Adrenal gland (tissue), 12 donors: ENCODE measurements around the gene TMEM98. TPM values are rescaled to one million over a fixed set of nuclear protein-coding genes. Genes with fewer than 3 reads are reported as not detected.
"Not testable (repeated sequence)": the region's sequence is repeated elsewhere in the genome, so short reads cannot be mapped to it uniquely, and the experiment has no call there.

Experiments
- DNase-seq, 7 donors: peaks; one replicate each; pipeline ENCODE4 v3.0.0-alpha.2; 2019 to 2020
- H3K27ac ChIP-seq, 5 donors: fragments of 200-600 bp; sonication (generic) in 4 of 5; 1 replicate in 3 of 5; 2 replicates in 2 of 5; pipeline versions ENCODE4 v1.5.1 to v1.8.0; 2016 to 2020; ENCODE audit warnings: mild to moderate bottlenecking in 1 of 5
- H3K27me3 ChIP-seq: fragments of 200-600 bp; 2 replicates; pipeline ENCODE4 v1.8.0; 2021
- H3K36me3 ChIP-seq, 2 donors: fragments of 200-600 bp; replicated peaks in 1 of 2; 1 replicate in 1 of 2; 2 replicates in 1 of 2; pipeline versions ENCODE4 v1.5.1 to v1.8.0; 2018 to 2022
- H3K4me1 ChIP-seq, 2 donors: fragments of 200-600 bp; replicated peaks in 1 of 2; 1 replicate in 1 of 2; 2 replicates in 1 of 2; pipeline versions ENCODE4 v1.5.1 to v1.8.0; 2018 to 2021
- H3K4me3 ChIP-seq, 4 donors: fragments of 200-600 bp; sonication (generic) in 3 of 4; one replicate each; pipeline ENCODE4 v1.5.1; 2016 to 2018
- H3K9me3 ChIP-seq, 3 donors: fragments of 200-600 bp; sonication (generic) in 1 of 3; replicated peaks in 1 of 3; 1 replicate in 2 of 3; 2 replicates in 1 of 3; pipeline versions ENCODE4 v1.5.1 to v1.8.0; 2016 to 2021
- POLR2A ChIP-seq, 2 donors: fragments of 450-650 bp; IDR thresholded peaks; one replicate each; pipeline ENCODE4 v1.6.1; 2017; ENCODE audit warnings: antibody characterized with exemption in 2 of 2, mild to moderate bottlenecking in 2 of 2, moderate library complexity in 1 of 2
- WGBS, 4 donors: extraction: QIAGEN DNeasy Blood & Tissue Kit in 2 of 4; methylation state at CpG; one replicate each; pipeline versions ENCODE4 v1.1.5 to v1.1.7; 2013 to 2017; 5-methylcytosine and 5-hydroxymethylcytosine counted together
- intact Hi-C, 2 donors: fragments of 100-400 bp; cut with DNase I; formaldehyde crosslinking; loops; one replicate each; pipeline versions ENCODE4 v1.14.1 to v1.15.0; 2022 to 2023
- polyA plus RNA-seq, 3 donors: library from polyadenylated mRNA; stranded (reverse); fragments of 200-250 nt in 2 of 3; fragments of 350-450 nt in 1 of 3; fragmentation: Illumina TruSeq in 1 of 3; extraction: RNeasy Lipid Tissue Mini Kit (QIAGEN cat#74804) in 1 of 3; gene quantifications; one replicate each; pipeline ENCODE4 v1.2.3, GENCODE V29; 2013 to 2014
- total RNA-seq, 9 donors: library from RNA; depleted of rRNA in 4 of 9; stranded (reverse); fragments of >200 nt in 4 of 9; fragments of 120-200 nt in 1 of 9; fragmentation: NEBNext Ultra II Directional in 1 of 9; extraction: Animal tissue kit (Norgen Biotek cat#: 25700) in 1 of 9; gene quantifications; one replicate each; pipeline versions ENCODE4 v1.1.0 to v1.2.4, GENCODE V29; 2013 to 2023
- TF ChIP-seq, protein P1 (sequence below), 6 experiments: fragments of 450-650 bp in 4 of 6; fragments of 200-600 bp in 2 of 6; sonication (generic) in 1 of 6; IDR thresholded peaks; 1 replicate in 5 of 6; 2 replicates in 1 of 6; pipeline versions ENCODE4 v1.5.1 to v1.8.0; 2016 to 2021; ENCODE audit warnings: antibody characterized with exemption in 6 of 6, mild to moderate bottlenecking in 2 of 6, moderate library complexity in 1 of 6
- donor health status: healthy with polysubstance abuse.
- donor health status: Bipolar disorder and iron deficiency.
- donor health status: DM: yes; HTN: yes; CAD: no.
- donor health status: DM: no; HTN: no; CAD: no.
- donor health status: DM: no; HTN: no; CAD: no.
- donor health status: DM: yes; HTN: yes; CAD: no.

TMEM98 gene
- total and polyA plus RNA-seq, 12 donors, result 19.5 to 167 (median 77.3) TPM

- TF ChIP-seq POLR2A (IDR thresholded peaks at IDR 0.05), result no peak
- TF ChIP-seq, protein P1, sequence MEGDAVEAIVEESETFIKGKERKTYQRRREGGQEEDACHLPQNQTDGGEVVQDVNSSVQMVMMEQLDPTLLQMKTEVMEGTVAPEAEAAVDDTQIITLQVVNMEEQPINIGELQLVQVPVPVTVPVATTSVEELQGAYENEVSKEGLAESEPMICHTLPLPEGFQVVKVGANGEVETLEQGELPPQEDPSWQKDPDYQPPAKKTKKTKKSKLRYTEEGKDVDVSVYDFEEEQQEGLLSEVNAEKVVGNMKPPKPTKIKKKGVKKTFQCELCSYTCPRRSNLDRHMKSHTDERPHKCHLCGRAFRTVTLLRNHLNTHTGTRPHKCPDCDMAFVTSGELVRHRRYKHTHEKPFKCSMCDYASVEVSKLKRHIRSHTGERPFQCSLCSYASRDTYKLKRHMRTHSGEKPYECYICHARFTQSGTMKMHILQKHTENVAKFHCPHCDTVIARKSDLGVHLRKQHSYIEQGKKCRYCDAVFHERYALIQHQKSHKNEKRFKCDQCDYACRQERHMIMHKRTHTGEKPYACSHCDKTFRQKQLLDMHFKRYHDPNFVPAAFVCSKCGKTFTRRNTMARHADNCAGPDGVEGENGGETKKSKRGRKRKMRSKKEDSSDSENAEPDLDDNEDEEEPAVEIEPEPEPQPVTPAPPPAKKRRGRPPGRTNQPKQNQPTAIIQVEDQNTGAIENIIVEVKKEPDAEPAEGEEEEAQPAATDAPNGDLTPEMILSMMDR (IDR thresholded peaks at IDR 0.05), result no peak
- Histone ChIP-seq H3K4me1 (no peaks in the 10 kb centered on the region), H3K9me3 (no peaks in the 10 kb centered on the region), H3K27me3 (no peaks in the 10 kb centered on the region), H3K27ac (peak overlapping the region in 1 of 5 donors; percentile 44), H3K36me3 (no peaks in the 10 kb centered on the region), H3K4me3 (no peak overlapping the region)
- 75 to 90% (median 86%) methylated on average over 4 of the region's 4 CpGs for WGBS, 4 donors
- no peak for DNase-seq
- intact Hi-C loops, result no loop called here
Observed at GRCh38 chr17:32944248-32945020, 16.5 kb downstream of the TMEM98 start.

DNA sequence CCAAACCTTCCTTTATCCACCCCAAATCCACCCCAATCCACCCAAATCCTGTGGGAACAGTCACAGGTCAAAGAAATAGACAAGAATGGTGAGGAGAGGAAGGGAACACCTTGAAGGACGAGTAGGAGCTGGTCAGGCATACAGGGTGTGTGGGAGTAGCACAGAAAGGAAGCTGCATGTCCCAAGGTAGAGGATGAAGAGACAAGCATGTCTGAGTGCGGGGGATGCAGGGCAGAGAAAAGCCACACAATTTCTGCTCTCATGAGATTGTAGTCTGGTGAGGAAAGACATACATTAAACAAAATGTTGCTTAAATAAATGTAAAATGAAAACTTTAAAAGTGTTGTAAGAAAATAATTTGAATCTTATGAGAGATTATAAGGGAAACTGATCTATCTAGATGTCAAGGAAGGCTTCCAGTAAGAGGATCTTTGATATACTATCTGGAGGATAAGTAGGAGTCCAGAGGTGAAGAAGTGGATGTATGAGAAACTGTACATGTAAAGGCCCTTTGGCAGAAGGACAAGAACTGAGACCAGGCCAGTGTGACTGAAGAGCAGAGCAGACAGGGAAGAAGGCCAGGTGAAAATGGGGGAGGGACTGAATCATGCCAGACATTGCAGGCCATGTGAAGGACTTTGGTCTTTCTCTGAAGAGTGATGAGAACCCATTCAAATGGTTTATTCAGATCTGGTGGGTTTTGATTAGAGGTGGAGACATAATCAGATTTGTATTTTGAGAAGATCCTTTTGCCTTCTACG, 18.6 kb downstream of the TMEM98 start:
- no peaks in the 10 kb centered on the region for H3K36me3 ChIP-seq
- no peak overlapping the region for H3K27ac ChIP-seq
- H3K27me3 ChIP-seq, result no peaks in the 10 kb centered on the region
- intact Hi-C loops, result no loop called here
- no peak for DNase-seq
- 58 to 69% (median 62%) methylated on average over 3 of the region's 3 CpGs for WGBS, 4 donors
- no peaks in the 10 kb centered on the region for H3K9me3 ChIP-seq
- TF ChIP-seq POLR2A (IDR thresholded peaks at IDR 0.05), result no peak
- TF ChIP-seq, protein P1 (IDR thresholded peaks at IDR 0.05), result no peak
- H3K4me1 ChIP-seq, result no peaks in the 10 kb centered on the region
- no peak overlapping the region for H3K4me3 ChIP-seq

DNA sequence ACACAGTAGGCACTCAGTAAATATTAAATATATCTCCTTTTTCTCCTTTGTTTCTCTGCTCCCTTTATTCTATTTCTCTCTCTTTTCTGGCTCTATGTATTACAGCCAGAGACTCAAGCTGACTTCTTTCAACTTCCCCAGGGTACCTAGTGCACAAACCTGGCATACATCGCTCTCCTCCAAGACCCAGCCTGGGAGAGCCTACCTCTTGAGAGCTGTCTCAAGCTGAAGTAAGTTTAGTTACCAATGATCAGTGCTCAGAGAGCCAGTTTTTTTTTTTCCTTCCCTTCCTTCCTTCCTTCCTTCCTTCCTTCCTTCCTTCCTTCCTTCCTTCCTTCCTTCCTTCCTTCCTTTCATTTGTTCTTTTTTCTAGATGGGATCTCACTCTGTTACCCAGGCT, 19.8 kb downstream of the TMEM98 start:
- no peak for DNase-seq
- Histone ChIP-seq H3K27ac (no peak overlapping the region), H3K27me3 (no peaks in the 10 kb centered on the region), H3K4me1 (no peaks in the 10 kb centered on the region), H3K36me3 (no peaks in the 10 kb centered on the region), H3K4me3 (no peak overlapping the region), H3K9me3 (no peaks in the 10 kb centered on the region)
- WGBS, 4 donors, result 95 to 100% (median 100%) methylated on average over 1 of the region's 1 CpG
- intact Hi-C loops, result no loop called here
- TF ChIP-seq, protein P1 (IDR thresholded peaks at IDR 0.05), result no peak
- TF ChIP-seq POLR2A (IDR thresholded peaks at IDR 0.05), result no peak

- Histone ChIP-seq H3K27me3 (peaks cover 9% of the 10 kb centered on the region), H3K27ac (no peak overlapping the region), H3K9me3 (no peaks in the 10 kb centered on the region), H3K36me3 (no peaks in the 10 kb centered on the region), H3K4me3 (no peak overlapping the region), H3K4me1 (no peaks in the 10 kb centered on the region)
- TF ChIP-seq POLR2A (IDR thresholded peaks at IDR 0.05), result no peak
- intact Hi-C loops, result no loop called here
- DNase-seq, result no peak
- 61 to 75% (median 64%) methylated on average over 7 of the region's 7 CpGs for whole genome bisulfite sequencing, 4 donors
Observed at GRCh38 chr17:32949181-32949580, 21.2 kb downstream of the TMEM98 start.

DNA sequence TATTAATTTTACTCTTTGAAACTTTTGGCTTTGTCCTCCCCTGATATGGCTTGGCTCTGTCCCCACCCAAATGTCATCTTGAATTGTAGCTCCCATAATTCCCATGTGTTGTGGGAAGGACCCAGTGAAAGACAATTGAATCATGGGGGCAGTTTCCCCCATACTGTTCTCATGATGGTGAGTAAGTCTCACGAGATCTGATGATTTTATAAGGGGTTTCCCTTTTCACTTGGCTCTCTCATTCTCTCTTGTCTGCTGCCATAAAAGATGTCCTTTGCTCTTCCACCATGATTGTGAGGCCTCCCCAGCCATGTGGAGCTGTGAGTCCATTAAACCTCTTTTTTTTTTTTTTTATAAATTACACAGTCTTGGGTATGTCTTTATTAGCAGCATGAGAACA, 24.5 kb downstream of the TMEM98 start:
- H3K36me3 ChIP-seq, H3K9me3 ChIP-seq, H3K27ac ChIP-seq, intact Hi-C loops, H3K4me1 ChIP-seq, H3K4me3 ChIP-seq, DNase-seq: not testable (repeated sequence)
- WGBS, 4 donors, result 67 to 79% (median 73%) methylated on average over 1 of the region's 1 CpG
- H3K27me3 ChIP-seq, result peaks cover 19% of the 10 kb centered on the region
